Endothelial cell of umbilical vein (primary cell): Measurements from ENCODE around the gene TMPRSS7. TPM values are rescaled to one million over a fixed set of nuclear protein-coding genes. Genes with fewer than 3 reads are reported as not detected.

Experiments used
- BruUV-seq: library from RNA; stranded (reverse); fragments of 400-500 nt; replicated peaks from 2 replicates; lab custom pipeline; 2021; lab: Mats Ljungman, UMichigan
- CTCF ChIA-PET: fragments of 300-600, 350-600 bp; sonication (Branson Sonifier 250); formaldehyde crosslinking; loops from one replicate; lab custom pipeline; 2021; ENCODE audit warnings: antibody characterized with exemption, inconsistent platforms; lab: Charles Lee
- POLR2A ChIA-PET: fragments of 300-600, 350-600 bp; sonication (Branson Sonifier 250); formaldehyde crosslinking; loops from one replicate; lab custom pipeline; 2021; ENCODE audit warnings: antibody characterized with exemption, inconsistent platforms; lab: Charles Lee
- DNase-seq: peaks from one replicate; pipeline ENCODE4 v3.0.0-alpha.2; 2011; ENCODE audit warnings: low read depth, low spot score
- FAIRE-seq: peaks from 2 replicates; lab custom pipeline; 2011; peaks lifted over from hg19 to GRCh38; lab: Jason Lieb, UNC
- H2AFZ ChIP-seq: 2 replicates; pipeline ENCODE4 v1.6.0; 2012; ENCODE audit warnings: low read depth, low read length, control low read depth, inconsistent platforms
- H3K27ac ChIP-seq: 2 replicates; pipeline ENCODE4 v1.5.1; 2011; ENCODE audit warnings: low read depth, mild to moderate bottlenecking, control low read depth, low read length, moderate library complexity; ENCODE audit not compliant: insufficient read depth
- H3K27me3 ChIP-seq, 2 experiments: 2 replicates each; pipeline versions ENCODE4 v1.6.0 to v1.6.1; 2011; ENCODE audit warnings: low read length in 2 of 2, mixed read lengths in 1 of 2; ENCODE audit not compliant: control insufficient read depth in 2 of 2, insufficient read depth in 2 of 2
- H3K36me3 ChIP-seq, 2 experiments: 2 replicates in 1 of 2; 3 replicates in 1 of 2; pipeline ENCODE4 v1.5.1; 2011; ENCODE audit warnings: low read length in 2 of 2, mild to moderate bottlenecking in 1 of 2, moderate library complexity in 1 of 2; ENCODE audit not compliant: control insufficient read depth in 2 of 2, insufficient read depth in 2 of 2; ENCODE audit errors: extremely low read depth in 1 of 2
- H3K4me1 ChIP-seq: 3 replicates; pipeline ENCODE4 v1.5.1; 2011; ENCODE audit warnings: mild to moderate bottlenecking, low read length; ENCODE audit not compliant: control insufficient read depth, insufficient read depth; ENCODE audit errors: extremely low read depth
- H3K4me2 ChIP-seq: 2 replicates; pipeline ENCODE4 v1.6.1; 2011; ENCODE audit warnings: low read length, control low read depth, mixed read lengths; ENCODE audit not compliant: insufficient read depth
- H3K4me3 ChIP-seq, 3 experiments: fragments of 200-600 bp in 1 of 3; sonication (generic), shearing (Covaris generic) in 1 of 3; replicated peaks in 1 of 3; 2 replicates each; pipeline ENCODE4 v1.5.1; 2011 to 2016; ENCODE audit warnings: control low read depth in 3 of 3, low read length in 3 of 3, mild to moderate bottlenecking in 2 of 3, inconsistent platforms in 1 of 3, low read depth in 1 of 3, moderate library complexity in 1 of 3; ENCODE audit not compliant: insufficient read depth in 1 of 3
- H3K79me2 ChIP-seq: 2 replicates; pipeline ENCODE4 v1.6.0; 2012; ENCODE audit warnings: low read length, inconsistent platforms; ENCODE audit not compliant: control insufficient read depth, insufficient read depth
- H3K9ac ChIP-seq: replicated peaks from 2 replicates; pipeline ENCODE3; 2011; ENCODE audit warnings: low read length, control low read depth; ENCODE audit not compliant: insufficient read depth; ENCODE audit errors: extremely low read depth
- H3K9me1 ChIP-seq: replicated peaks from 3 replicates; pipeline ENCODE4 v1.6.0; 2011; ENCODE audit warnings: mild to moderate bottlenecking, low read length; ENCODE audit not compliant: control insufficient read depth, insufficient read depth; ENCODE audit errors: extremely low read depth
- H3K9me3 ChIP-seq: replicated peaks from 2 replicates; pipeline ENCODE4 v1.5.1; 2012; ENCODE audit warnings: low read length, inconsistent platforms; ENCODE audit not compliant: control insufficient read depth, insufficient read depth
- H4K20me1 ChIP-seq: replicated peaks from 2 replicates; pipeline ENCODE3; 2011; ENCODE audit warnings: mild to moderate bottlenecking, low read length; ENCODE audit not compliant: control insufficient read depth, insufficient read depth; ENCODE audit errors: extremely low read depth
- EZH2 ChIP-seq: IDR thresholded peaks from 2 replicates; pipeline ENCODE4 v1.6.1; 2012; ENCODE audit warnings: borderline replicate concordance, low read depth, mild to moderate bottlenecking, moderate library complexity, low read length, inconsistent platforms; ENCODE audit not compliant: severe bottlenecking
- FOS ChIP-seq: IDR thresholded peaks from 2 replicates; pipeline ENCODE4 v1.6.1; 2011; ENCODE audit warnings: mild to moderate bottlenecking, low read length, moderate library complexity, borderline replicate concordance; ENCODE audit not compliant: insufficient read depth
- GATA2 ChIP-seq: IDR thresholded peaks from 2 replicates; pipeline ENCODE4 v1.7.0; 2011; ENCODE audit warnings: low read depth, mild to moderate bottlenecking, moderate library complexity, mixed read lengths, low read length; ENCODE audit not compliant: insufficient read length, insufficient read depth
- JUN ChIP-seq: IDR thresholded peaks from 2 replicates; pipeline ENCODE4 v1.6.1; 2011; ENCODE audit warnings: borderline replicate concordance, low read depth; ENCODE audit not compliant: insufficient read length, insufficient read depth
- MAX ChIP-seq: IDR thresholded peaks from 2 replicates; pipeline ENCODE4 v1.6.1; 2011; ENCODE audit not compliant: insufficient read depth, insufficient read length
- MYC ChIP-seq: IDR thresholded peaks from one replicate; pipeline ENCODE4 v1.6.1; 2011; ENCODE audit warnings: mild to moderate bottlenecking, low read depth, low read length
- POLR2A ChIP-seq: IDR thresholded peaks from 2 replicates; pipeline ENCODE4 v1.6.1; 2012; ENCODE audit warnings: low read depth, mild to moderate bottlenecking, control low read depth, low read length
- POLR2AphosphoS5 ChIP-seq: IDR thresholded peaks from 2 replicates; pipeline ENCODE4 v1.6.1; 2012; ENCODE audit warnings: low read depth, mild to moderate bottlenecking, control low read depth, low read length, moderate library complexity; ENCODE audit not compliant: insufficient read depth
- dilution Hi-C: fragments of 300-500 bp; cut with MboI; formaldehyde crosslinking; loops from one replicate; pipeline ENCODE4 v1.15.0; 2019; ENCODE audit warnings: low sequenced_read_pairs; ENCODE audit not compliant: extremely low pct_ligation_motif_present
- intact Hi-C: fragments of 100-400 bp; cut with micrococcal nuclease; formaldehyde crosslinking; loops from one replicate; pipeline ENCODE4 v1.10.0; 2022
- polyA plus RNA-seq, 4 experiments: library from polyadenylated mRNA; depleted of rRNA in 3 of 4; stranded (reverse) in 3 of 4; unstranded in 1 of 4; fragments of >200 nt; gene quantifications; 2 replicates each; pipeline versions ENCODE4 v1.2.1 to v1.2.3, GENCODE V29; 2011 to 2012; ENCODE audit warnings: missing spikeins in 1 of 4
- total RNA-seq: library from RNA; stranded (reverse); gene quantifications from 2 replicates; pipeline ENCODE4 v1.2.3, GENCODE V29; 2021
- TF ChIP-seq, protein P1 (sequence below), 2 donors: IDR thresholded peaks; 1 replicate in 1 of 2; 2 replicates in 1 of 2; pipeline ENCODE4 v1.5.1; 2011; ENCODE audit warnings: low read length in 2 of 2, mild to moderate bottlenecking in 2 of 2, moderate library complexity in 2 of 2, control low read depth in 1 of 2, inconsistent platforms in 1 of 2, low read depth in 1 of 2; ENCODE audit not compliant: insufficient read depth in 1 of 2; ENCODE audit errors: extremely low read depth in 1 of 2

Gene TMPRSS7
- total and polyA plus RNA-seq, 2 donors (not counting 3 experiments of a cell fraction or from before 2014, with no cell fraction given): not detected

- Histone ChIP-seq H3K4me1 (peaks cover 17% of the 10 kb centered on the region), H3K36me3 (no peaks in the 10 kb centered on the region), H2AFZ (no peak overlapping the region), H3K27me3 (no peaks in the 10 kb centered on the region), H3K4me2 (no peak overlapping the region), H3K9me3 (no peaks in the 10 kb centered on the region), H3K4me3 (no peak overlapping the region), H3K9me1 (no peaks in the 10 kb centered on the region), H3K27ac (no peak overlapping the region), H3K9ac (no peak overlapping the region), H3K79me2 (no peaks in the 10 kb centered on the region), H4K20me1 (no peaks in the 10 kb centered on the region)
- no TSS peak for BruUV-seq
- dilution Hi-C loops (no loop called here), intact Hi-C loops (loop anchor here (10.0 kb wide), 1 partner anchor 178 kb away; no protein-coding TSS in a partner anchor)
- POLR2A ChIA-PET: no interaction called here
- TF ChIP-seq, protein P1, sequence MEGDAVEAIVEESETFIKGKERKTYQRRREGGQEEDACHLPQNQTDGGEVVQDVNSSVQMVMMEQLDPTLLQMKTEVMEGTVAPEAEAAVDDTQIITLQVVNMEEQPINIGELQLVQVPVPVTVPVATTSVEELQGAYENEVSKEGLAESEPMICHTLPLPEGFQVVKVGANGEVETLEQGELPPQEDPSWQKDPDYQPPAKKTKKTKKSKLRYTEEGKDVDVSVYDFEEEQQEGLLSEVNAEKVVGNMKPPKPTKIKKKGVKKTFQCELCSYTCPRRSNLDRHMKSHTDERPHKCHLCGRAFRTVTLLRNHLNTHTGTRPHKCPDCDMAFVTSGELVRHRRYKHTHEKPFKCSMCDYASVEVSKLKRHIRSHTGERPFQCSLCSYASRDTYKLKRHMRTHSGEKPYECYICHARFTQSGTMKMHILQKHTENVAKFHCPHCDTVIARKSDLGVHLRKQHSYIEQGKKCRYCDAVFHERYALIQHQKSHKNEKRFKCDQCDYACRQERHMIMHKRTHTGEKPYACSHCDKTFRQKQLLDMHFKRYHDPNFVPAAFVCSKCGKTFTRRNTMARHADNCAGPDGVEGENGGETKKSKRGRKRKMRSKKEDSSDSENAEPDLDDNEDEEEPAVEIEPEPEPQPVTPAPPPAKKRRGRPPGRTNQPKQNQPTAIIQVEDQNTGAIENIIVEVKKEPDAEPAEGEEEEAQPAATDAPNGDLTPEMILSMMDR (IDR thresholded peaks at IDR 0.05; ENCODE audit: extremely low read depth in 1 of 2, insufficient read depth in 1 of 2, low read depth in 1 of 2, low read length in 2 of 2): no peak
- TF ChIP-seq JUN (no peak), FOS (no peak), MYC (no peak), EZH2 (no peak), GATA2 (no peak), POLR2A (no peak), MAX (no peak), POLR2AphosphoS5 (no peak)
- FAIRE-seq (no peak), DNase-seq (no peak)
- CTCF ChIA-PET: interaction anchor here (1.5 kb wide), 1 partner anchor 19 kb away, joined by 5 read pairs; no protein-coding TSS in a partner anchor
Measured at GRCh38 chr3:112092496-112093179, 58.1 kb downstream of the TMPRSS7 start.
